Naive thymus-derived CD4-positive, alpha-beta T cell (primary cell): ENCODE measurements around the gene CAMTA1. TPM values are rescaled to one million over a fixed set of nuclear protein-coding genes. Genes with fewer than 3 reads are reported as not detected.
A peak's percentile ranks its signal among the peaks of the same experiment; 100 is the strongest.

Experiments
- ATAC-seq: fragments of 150-1000 bp; cut with Tn5 transposase; 2 replicates; pipeline ENCODE4 v1.10.0; 2021; ENCODE audit warnings: mild to moderate bottlenecking, moderate library complexity
- CTCF ChIA-PET: fragments of 350-600 bp; sonication (Branson Sonifier 250); formaldehyde crosslinking; loops from one replicate; lab custom pipeline; 2021; ENCODE audit warnings: antibody characterized with exemption; lab: Charles Lee
- POLR2A ChIA-PET: fragments of 350-600 bp; sonication (Branson Sonifier 250); formaldehyde crosslinking; loops from one replicate; lab custom pipeline; 2021; ENCODE audit warnings: antibody characterized with exemption, inconsistent platforms; lab: Charles Lee
- DNase-seq, 9 donors: peaks; one replicate each; pipeline versions ENCODE4 v3.0.0 to v3.0.0-alpha.2; 2020 to 2022; ENCODE audit warnings: mixed read lengths in 1 of 9
- H3K27ac ChIP-seq: one replicate; pipeline ENCODE4 v1.7.0; 2013; ENCODE audit warnings: mild to moderate bottlenecking, low read depth, low read length, moderate library complexity
- H3K27me3 ChIP-seq, 2 donors: one replicate each; pipeline ENCODE4 v1.7.0; 2013; ENCODE audit warnings: low read length in 2 of 2, mild to moderate bottlenecking in 2 of 2, moderate library complexity in 2 of 2; ENCODE audit not compliant: control insufficient read depth in 2 of 2, insufficient read depth in 2 of 2
- H3K36me3 ChIP-seq, 3 experiments: 1 replicate in 2 of 3; 2 replicates in 1 of 3; pipeline ENCODE4 v1.7.0; 2013; ENCODE audit warnings: low read length in 3 of 3, mild to moderate bottlenecking in 3 of 3, moderate library complexity in 1 of 3; ENCODE audit not compliant: insufficient read depth in 3 of 3, control insufficient read depth in 2 of 3
- H3K4me1 ChIP-seq, 2 donors: one replicate each; pipeline ENCODE4 v1.7.0; 2013; ENCODE audit warnings: low read length in 2 of 2, mild to moderate bottlenecking in 2 of 2, moderate library complexity in 1 of 2; ENCODE audit not compliant: control insufficient read depth in 2 of 2, insufficient read depth in 2 of 2
- H3K4me3 ChIP-seq: 2 replicates; pipeline ENCODE4 v1.7.0; 2013; ENCODE audit warnings: mild to moderate bottlenecking, low read length
- H3K9me3 ChIP-seq, 3 experiments: 1 replicate in 2 of 3; 2 replicates in 1 of 3; pipeline ENCODE4 v1.7.0; 2013; ENCODE audit warnings: low read length in 3 of 3; ENCODE audit not compliant: control insufficient read depth in 2 of 3
- H3K27ac Mint-ChIP-seq, 9 donors: one replicate each; pipeline ENCODE4 v1.8.0; 2020 to 2022; ENCODE audit warnings: mixed read lengths in 9 of 9, mild to moderate bottlenecking in 8 of 9, moderate library complexity in 5 of 9, inconsistent platforms in 2 of 9
- H3K27me3 Mint-ChIP-seq, 5 donors: one replicate each; pipeline ENCODE4 v1.8.0; 2021 to 2022; ENCODE audit warnings: mixed read lengths in 5 of 5, mild to moderate bottlenecking in 1 of 5
- H3K36me3 Mint-ChIP-seq, 5 donors: one replicate each; pipeline ENCODE4 v1.8.0; 2020 to 2022; ENCODE audit warnings: mixed read lengths in 5 of 5, mild to moderate bottlenecking in 3 of 5, inconsistent platforms in 1 of 5
- H3K4me1 Mint-ChIP-seq, 7 donors: one replicate each; pipeline ENCODE4 v1.8.0; 2020 to 2022; ENCODE audit warnings: mixed read lengths in 7 of 7, mild to moderate bottlenecking in 3 of 7, inconsistent platforms in 1 of 7
- H3K4me3 Mint-ChIP-seq, 10 donors: one replicate each; pipeline ENCODE4 v1.8.0; 2020 to 2022; ENCODE audit warnings: mild to moderate bottlenecking in 10 of 10, mixed read lengths in 10 of 10, moderate library complexity in 6 of 10, inconsistent platforms in 2 of 10
- H3K9me3 Mint-ChIP-seq, 11 donors: one replicate each; pipeline ENCODE4 v1.8.0; 2020 to 2022; ENCODE audit warnings: mixed read lengths in 11 of 11, mild to moderate bottlenecking in 4 of 11, inconsistent platforms in 1 of 11, moderate library complexity in 1 of 11
- intact Hi-C, 2 donors: fragments of 100-400 bp; cut with micrococcal nuclease; formaldehyde crosslinking; loops; one replicate each; pipeline ENCODE4 v1.15.1; 2023
- polyA plus RNA-seq, 2 donors: library from polyadenylated mRNA; unstranded; fragments of 300-500 nt; fragmentation: Illumina TruSeq; gene quantifications; one replicate each; pipeline ENCODE4 v1.2.3, GENCODE V29; 2021
- total RNA-seq, 6 experiments: library from RNA in 5 of 6; stranded (reverse) in 5 of 6; gene quantifications; 1 replicate in 5 of 6; 2 replicates in 1 of 6; pipeline ENCODE4 v1.2.3 and lab custom pipeline; 2021 to 2026

CAMTA1 gene
- total and polyA plus RNA-seq, 7 experiments from 2014 or later: 38.1 to 68.6 (median 42.6) TPM

GRCh38 chr1:6971048-6971447 is 185.8 kb downstream of the CAMTA1 start:
- peaks cover 0 to under 1% (median 0%) of the 10 kb centered on the region in 11 donors for H3K9me3 Mint-ChIP-seq
- H3K4me1 Mint-ChIP-seq: peaks cover 14 to 25% (median 22%) of the 10 kb centered on the region in 7 donors

GRCh38 chr1:6971699-6972098 is 186.4 kb downstream of the CAMTA1 start:
- CTCF ChIA-PET: no interaction called here
- H3K4me1 Mint-ChIP-seq: peaks cover 14 to 25% (median 22%) of the 10 kb centered on the region in 7 donors
- peaks cover 10 to 26% (median 18%) of the 10 kb centered on the region in 5 donors for H3K27me3 Mint-ChIP-seq

More at GRCh38 chr1:6971048-6971447, 185.8 kb downstream of the CAMTA1 start:
- Mint-ChIP-seq H3K27me3 (peaks cover 10 to 30% (median 21%) of the 10 kb centered on the region in 5 donors), H3K27ac (no peak overlapping the region), H3K4me3 (no peak overlapping the region), H3K36me3 (no peaks in the 10 kb centered on the region)
- Histone ChIP-seq H3K27me3 (no peaks in the 10 kb centered on the region), H3K27ac (no peak overlapping the region), H3K4me3 (no peak overlapping the region), H3K9me3 (no peaks in the 10 kb centered on the region), H3K36me3 (no peaks in the 10 kb centered on the region), H3K4me1 (peaks cover 0 to 21% of the 10 kb centered on the region in 2 donors)
- no peak for ATAC-seq
- no peak for DNase-seq
- intact Hi-C loops: no loop called here
- CTCF ChIA-PET: no interaction called here
- POLR2A ChIA-PET: no interaction called here

DNA sequence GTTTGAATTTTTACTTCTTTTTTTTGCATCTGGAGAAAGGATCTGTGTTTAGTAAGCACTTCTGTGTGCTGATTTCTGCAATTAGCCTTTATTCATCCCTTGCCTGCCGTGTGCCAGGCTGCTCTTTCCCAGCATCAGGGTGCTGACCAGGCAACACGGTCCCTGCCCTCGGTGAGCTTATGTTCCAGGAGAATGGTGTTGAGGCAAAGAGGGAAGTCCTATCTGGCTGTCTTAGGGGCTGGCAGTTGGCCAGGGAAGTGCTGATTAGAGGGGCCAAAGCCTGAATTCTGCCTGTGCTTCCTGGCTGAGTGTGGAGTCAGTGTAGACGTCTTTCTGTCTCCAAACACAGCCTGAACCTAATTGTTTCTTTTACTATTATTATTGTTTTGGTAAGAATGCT is 187.1 kb downstream of the CAMTA1 start:
- peaks cover 14 to 23% (median 21%) of the 10 kb centered on the region in 7 donors for H3K4me1 Mint-ChIP-seq
- no peak for ATAC-seq
- H3K9me3 ChIP-seq: no peaks in the 10 kb centered on the region
- no peak overlapping the region for H3K27ac Mint-ChIP-seq
- H3K36me3 ChIP-seq: no peaks in the 10 kb centered on the region
- H3K4me1 ChIP-seq: peaks cover 0 to 21% of the 10 kb centered on the region in 2 donors
- no peak overlapping the region for H3K27ac ChIP-seq
- ChIA-PET CTCF (no interaction called here), POLR2A (no interaction called here)
- H3K27me3 Mint-ChIP-seq: peaks cover 10 to 25% (median 18%) of the 10 kb centered on the region in 5 donors
- H3K9me3 Mint-ChIP-seq: peaks cover 0 to 3% (median 0%) of the 10 kb centered on the region in 11 donors
- H3K4me3 Mint-ChIP-seq: no peak overlapping the region
- no peak for DNase-seq
- no peaks in the 10 kb centered on the region for H3K27me3 ChIP-seq
- no peak overlapping the region for H3K4me3 ChIP-seq
- intact Hi-C loops: no loop called here
- no peaks in the 10 kb centered on the region for H3K36me3 Mint-ChIP-seq

More at GRCh38 chr1:6971699-6972098, 186.4 kb downstream of the CAMTA1 start:
- peaks cover 0 to 21% of the 10 kb centered on the region in 2 donors for H3K4me1 ChIP-seq
- ATAC-seq: no peak
- no peak overlapping the region for H3K27ac Mint-ChIP-seq
- H3K36me3 Mint-ChIP-seq: no peaks in the 10 kb centered on the region
- intact Hi-C loops: no loop called here
- no peak overlapping the region for H3K4me3 Mint-ChIP-seq
- no peaks in the 10 kb centered on the region for H3K36me3 ChIP-seq
- no peaks in the 10 kb centered on the region for H3K9me3 ChIP-seq
- POLR2A ChIA-PET: no interaction called here
- DNase-seq: no peak
- peaks cover 0 to 3% (median 0%) of the 10 kb centered on the region in 11 donors for H3K9me3 Mint-ChIP-seq
- H3K4me3 ChIP-seq: no peak overlapping the region
- H3K27ac ChIP-seq: no peak overlapping the region
- no peaks in the 10 kb centered on the region for H3K27me3 ChIP-seq

GRCh38 chr1:6975331-6976043 is 190.2 kb downstream of the CAMTA1 start:
- Histone ChIP-seq H3K4me3 (no peak overlapping the region), H3K27ac (no peak overlapping the region), H3K36me3 (no peaks in the 10 kb centered on the region), H3K4me1 (no peaks in the 10 kb centered on the region), H3K27me3 (no peaks in the 10 kb centered on the region), H3K9me3 (no peaks in the 10 kb centered on the region)
- no peak for DNase-seq
- ChIA-PET CTCF (no interaction called here), POLR2A (no interaction called here)
- Mint-ChIP-seq H3K27me3 (peaks cover 0 to 5% (median 0%) of the 10 kb centered on the region in 5 donors), H3K4me3 (no peak overlapping the region), H3K4me1 (no peaks in the 10 kb centered on the region), H3K9me3 (peaks cover 0 to 3% (median 0%) of the 10 kb centered on the region in 11 donors), H3K36me3 (no peaks in the 10 kb centered on the region), H3K27ac (no peak overlapping the region)
- intact Hi-C loops: no loop called here
- ATAC-seq: no peak

GRCh38 chr1:6976044-6976375 is 190.8 kb downstream of the CAMTA1 start:
- Mint-ChIP-seq H3K4me1 (no peaks in the 10 kb centered on the region), H3K4me3 (no peak overlapping the region), H3K36me3 (no peaks in the 10 kb centered on the region), H3K27me3 (peaks cover 0 to 5% (median 0%) of the 10 kb centered on the region in 5 donors), H3K27ac (peak overlapping the region in 1 of 9 donors; percentile 17), H3K9me3 (peaks cover 0 to 4% (median 0%) of the 10 kb centered on the region in 11 donors)
- intact Hi-C loops: no loop called here
- CTCF ChIA-PET: no interaction called here
- Histone ChIP-seq H3K27ac (no peak overlapping the region), H3K4me3 (no peak overlapping the region), H3K9me3 (no peaks in the 10 kb centered on the region), H3K27me3 (no peaks in the 10 kb centered on the region), H3K36me3 (no peaks in the 10 kb centered on the region), H3K4me1 (no peaks in the 10 kb centered on the region)
- POLR2A ChIA-PET: no interaction called here
- ATAC-seq (no peak), DNase-seq (no peak)

GRCh38 chr1:6979003-6979613 is 193.9 kb downstream of the CAMTA1 start:
- Mint-ChIP-seq H3K27me3 (peaks cover 0 to 8% (median 5%) of the 10 kb centered on the region in 5 donors), H3K27ac (peak overlapping the region in 1 of 9 donors; percentile 82), H3K36me3 (no peaks in the 10 kb centered on the region), H3K9me3 (peaks cover 0 to 4% (median 0%) of the 10 kb centered on the region in 11 donors), H3K4me1 (no peaks in the 10 kb centered on the region), H3K4me3 (no peak overlapping the region)
- Histone ChIP-seq H3K27ac (no peak overlapping the region), H3K27me3 (no peaks in the 10 kb centered on the region), H3K4me3 (no peak overlapping the region), H3K36me3 (no peaks in the 10 kb centered on the region), H3K9me3 (no peaks in the 10 kb centered on the region), H3K4me1 (no peaks in the 10 kb centered on the region)
- ChIA-PET POLR2A (no interaction called here), CTCF (no interaction called here)
- intact Hi-C loops: no loop called here
- DNase-seq: no peak
- no peak for ATAC-seq
